Glutamatergic neuron (in vitro differentiated cells): ENCODE data around the gene PPP1R12A. TPM values are rescaled to one million over a fixed set of nuclear protein-coding genes. Genes with fewer than 3 reads are reported as not detected.

Experiments
- DNase-seq: peaks from one replicate; pipeline ENCODE4 v3.0.0; 2022
- H3K27ac Mint-ChIP-seq: one replicate; pipeline ENCODE4 v1.8.0; 2020; ENCODE audit warnings: mild to moderate bottlenecking, mixed read lengths, inconsistent platforms; ENCODE audit not compliant: unreplicated experiment
- H3K27me3 Mint-ChIP-seq: one replicate; pipeline ENCODE4 v1.8.0; 2020; ENCODE audit warnings: mild to moderate bottlenecking, moderate library complexity, mixed read lengths, inconsistent platforms; ENCODE audit not compliant: unreplicated experiment
- H3K36me3 Mint-ChIP-seq: one replicate; pipeline ENCODE4 v1.8.0; 2020; ENCODE audit warnings: mild to moderate bottlenecking, mixed read lengths, inconsistent platforms; ENCODE audit not compliant: unreplicated experiment
- H3K4me1 Mint-ChIP-seq: one replicate; pipeline ENCODE4 v1.8.0; 2020; ENCODE audit warnings: mild to moderate bottlenecking, low read depth, mixed read lengths, inconsistent platforms; ENCODE audit not compliant: unreplicated experiment
- H3K4me3 Mint-ChIP-seq: one replicate; pipeline ENCODE4 v1.8.0; 2020; ENCODE audit warnings: mild to moderate bottlenecking, mixed read lengths, inconsistent platforms; ENCODE audit not compliant: unreplicated experiment
- H3K9me3 Mint-ChIP-seq: one replicate; pipeline ENCODE4 v1.8.0; 2020; ENCODE audit warnings: mild to moderate bottlenecking, moderate library complexity, mixed read lengths, inconsistent platforms; ENCODE audit not compliant: unreplicated experiment
- total RNA-seq: library from RNA; stranded (reverse); fragmentation: NEBNext Ultra II Directional; extraction: Animal tissue kit (Norgen Biotek cat#: 25700); gene quantifications from one replicate; pipeline ENCODE4 v1.2.1, GENCODE V29; 2021; ENCODE audit not compliant: unreplicated experiment
- TF ChIP-seq, protein P1 (sequence below): fragments of 200-600 bp; sonication (generic); IDR thresholded peaks from one replicate; pipeline ENCODE4 v1.5.0; 2021; ENCODE audit not compliant: partially characterized antibody, unreplicated experiment

PPP1R12A gene
- total RNA-seq, 1 donor from 2014 or later = 56.8 TPM

DNA sequence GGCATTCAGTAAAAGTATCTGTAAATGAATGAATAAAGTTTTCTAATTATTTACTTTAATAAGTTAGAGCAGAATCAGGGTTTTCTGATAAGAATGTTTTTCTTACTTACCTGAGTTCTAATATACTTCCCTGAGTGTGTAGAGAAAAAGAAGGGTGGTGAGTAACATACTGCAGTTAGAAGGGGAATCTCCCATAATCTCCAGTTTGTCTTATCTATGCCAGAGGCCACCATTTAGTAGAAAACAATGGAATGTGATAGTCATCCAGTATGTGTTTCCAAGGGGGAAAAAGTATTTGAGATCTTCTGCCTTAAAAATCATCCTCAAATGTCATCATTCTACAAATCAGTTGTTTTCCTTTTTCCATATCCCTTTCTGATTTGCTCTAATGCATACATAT, 187.6 kb downstream of the PPP1R12A start:
- H3K27me3 Mint-ChIP-seq = no peaks in the 10 kb centered on the region
- H3K4me3 Mint-ChIP-seq = no peak overlapping the region
- H3K9me3 Mint-ChIP-seq = no peaks in the 10 kb centered on the region
- no peaks in the 10 kb centered on the region for H3K36me3 Mint-ChIP-seq
- TF ChIP-seq, protein P1, sequence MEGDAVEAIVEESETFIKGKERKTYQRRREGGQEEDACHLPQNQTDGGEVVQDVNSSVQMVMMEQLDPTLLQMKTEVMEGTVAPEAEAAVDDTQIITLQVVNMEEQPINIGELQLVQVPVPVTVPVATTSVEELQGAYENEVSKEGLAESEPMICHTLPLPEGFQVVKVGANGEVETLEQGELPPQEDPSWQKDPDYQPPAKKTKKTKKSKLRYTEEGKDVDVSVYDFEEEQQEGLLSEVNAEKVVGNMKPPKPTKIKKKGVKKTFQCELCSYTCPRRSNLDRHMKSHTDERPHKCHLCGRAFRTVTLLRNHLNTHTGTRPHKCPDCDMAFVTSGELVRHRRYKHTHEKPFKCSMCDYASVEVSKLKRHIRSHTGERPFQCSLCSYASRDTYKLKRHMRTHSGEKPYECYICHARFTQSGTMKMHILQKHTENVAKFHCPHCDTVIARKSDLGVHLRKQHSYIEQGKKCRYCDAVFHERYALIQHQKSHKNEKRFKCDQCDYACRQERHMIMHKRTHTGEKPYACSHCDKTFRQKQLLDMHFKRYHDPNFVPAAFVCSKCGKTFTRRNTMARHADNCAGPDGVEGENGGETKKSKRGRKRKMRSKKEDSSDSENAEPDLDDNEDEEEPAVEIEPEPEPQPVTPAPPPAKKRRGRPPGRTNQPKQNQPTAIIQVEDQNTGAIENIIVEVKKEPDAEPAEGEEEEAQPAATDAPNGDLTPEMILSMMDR = no peak
- H3K4me1 Mint-ChIP-seq = no peaks in the 10 kb centered on the region
- H3K27ac Mint-ChIP-seq = no peak overlapping the region
- no peak for DNase-seq

GRCh38 chr12:79737875-79738718, 196.8 kb downstream of the PPP1R12A start:
- Mint-ChIP-seq H3K9me3 (no peaks in the 10 kb centered on the region), H3K4me1 (no peaks in the 10 kb centered on the region), H3K27me3 (no peaks in the 10 kb centered on the region), H3K36me3 (no peaks in the 10 kb centered on the region), H3K27ac (no peak overlapping the region), H3K4me3 (no peak overlapping the region)
- TF ChIP-seq, protein P1 = peak; percentile 75
- DNase-seq = no peak

DNA sequence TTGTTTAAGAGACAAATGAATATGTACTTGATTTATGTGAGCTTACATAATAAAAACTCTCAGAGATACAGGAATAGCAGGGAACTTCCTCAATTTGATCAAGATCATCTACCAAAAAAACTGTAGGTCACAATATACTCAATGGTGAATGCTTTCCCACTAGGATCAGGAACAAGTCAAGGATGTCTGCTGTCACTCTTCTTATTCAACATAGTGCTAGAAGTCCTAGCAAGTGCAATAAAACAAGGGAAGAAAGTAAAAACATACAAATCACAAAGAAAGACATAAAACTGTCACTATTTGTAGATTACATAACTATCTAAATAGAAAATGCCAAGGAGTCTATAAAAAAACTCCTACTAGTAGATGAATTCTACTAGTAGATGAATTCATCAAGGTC, 202.3 kb downstream of the PPP1R12A start:
- Mint-ChIP-seq H3K27ac (no peak overlapping the region), H3K4me3 (no peak overlapping the region), H3K27me3 (no peaks in the 10 kb centered on the region), H3K36me3 (no peaks in the 10 kb centered on the region), H3K4me1 (no peaks in the 10 kb centered on the region), H3K9me3 (no peaks in the 10 kb centered on the region)
- DNase-seq = no peak
- TF ChIP-seq, protein P1 = no peak

GRCh38 chr12:79725987-79726386, 208.9 kb downstream of the PPP1R12A start:
- Mint-ChIP-seq H3K9me3 (no peaks in the 10 kb centered on the region), H3K4me3 (no peak overlapping the region), H3K4me1 (no peaks in the 10 kb centered on the region), H3K36me3 (no peaks in the 10 kb centered on the region), H3K27ac (no peak overlapping the region), H3K27me3 (no peaks in the 10 kb centered on the region)
- TF ChIP-seq, protein P1 = no peak
- no peak for DNase-seq

Other genes starting within 250 kb of the PPP1R12A start
- gene PAWR, start 244.1 kb downstream of the PPP1R12A start, total RNA-seq = 7.0 TPM
- 0.83 TPM for gene OTOGL, start 164.4 kb upstream of the PPP1R12A start, total RNA-seq